Osteoblast (primary cell): ENCODE data around the gene RAB3C. TPM values are rescaled to one million over a fixed set of nuclear protein-coding genes. Genes with fewer than 3 reads are reported as not detected.

Source experiments
- DNase-seq: peaks from one replicate; pipeline ENCODE4 v3.0.0; 2011; ENCODE audit warnings: low spot score, mixed read lengths; ENCODE audit not compliant: insufficient read length; ENCODE audit errors: missing footprints
- H2AFZ ChIP-seq: 2 replicates; pipeline ENCODE4 v1.6.0; 2011; ENCODE audit warnings: mild to moderate bottlenecking, low read length
- H3K27ac ChIP-seq: 2 replicates; pipeline ENCODE4 v1.5.1; 2011; ENCODE audit warnings: mild to moderate bottlenecking, low read depth, low read length, moderate library complexity
- H3K27me3 ChIP-seq: 2 replicates; pipeline ENCODE4 v1.6.0; 2012; ENCODE audit warnings: mild to moderate bottlenecking, control low read depth, inconsistent platforms, low read length, moderate library complexity; ENCODE audit not compliant: insufficient read depth
- H3K36me3 ChIP-seq: 2 replicates; pipeline ENCODE4 v1.5.1; 2011; ENCODE audit warnings: mild to moderate bottlenecking, low read length, control low read depth, moderate library complexity; ENCODE audit not compliant: insufficient read depth
- H3K4me1 ChIP-seq: 2 replicates; pipeline ENCODE4 v1.5.1; 2011; ENCODE audit warnings: mild to moderate bottlenecking, low read length, control low read depth, moderate library complexity; ENCODE audit not compliant: insufficient read depth
- H3K4me2 ChIP-seq: 2 replicates; pipeline ENCODE4 v1.6.0; 2011; ENCODE audit warnings: mild to moderate bottlenecking, low read length; ENCODE audit not compliant: insufficient read depth
- H3K4me3 ChIP-seq: fragments of 200-600 bp; sonication (generic); 3 replicates; pipeline ENCODE4 v1.5.1; 2012; ENCODE audit warnings: mild to moderate bottlenecking, low read length, inconsistent platforms; ENCODE audit not compliant: insufficient read depth
- H3K79me2 ChIP-seq: 2 replicates; pipeline ENCODE4 v1.6.0; 2012; ENCODE audit warnings: mild to moderate bottlenecking, low read length, control low read depth, inconsistent platforms; ENCODE audit not compliant: insufficient read depth
- H3K9me3 ChIP-seq: 2 replicates; pipeline ENCODE4 v1.5.1; 2011; ENCODE audit warnings: low read depth, low read length, control low read depth
- H4K20me1 ChIP-seq: 2 replicates; pipeline ENCODE4 v1.6.0; 2012; ENCODE audit warnings: mild to moderate bottlenecking, low read length, control low read depth; ENCODE audit not compliant: insufficient read depth
- total RNA-seq: library from RNA; depleted of rRNA; stranded (reverse); fragments of >200 nt; gene quantifications from 2 replicates; pipeline ENCODE4 v1.2.3, GENCODE V29; 2012
- TF ChIP-seq, protein P1 (sequence below): IDR thresholded peaks from 2 replicates; pipeline ENCODE4 v1.5.1; 2011; ENCODE audit warnings: mild to moderate bottlenecking, low read depth, low read length, moderate library complexity; ENCODE audit errors: extremely low read depth

Gene RAB3C
- total RNA-seq, 1 donor, result not detected

DNA sequence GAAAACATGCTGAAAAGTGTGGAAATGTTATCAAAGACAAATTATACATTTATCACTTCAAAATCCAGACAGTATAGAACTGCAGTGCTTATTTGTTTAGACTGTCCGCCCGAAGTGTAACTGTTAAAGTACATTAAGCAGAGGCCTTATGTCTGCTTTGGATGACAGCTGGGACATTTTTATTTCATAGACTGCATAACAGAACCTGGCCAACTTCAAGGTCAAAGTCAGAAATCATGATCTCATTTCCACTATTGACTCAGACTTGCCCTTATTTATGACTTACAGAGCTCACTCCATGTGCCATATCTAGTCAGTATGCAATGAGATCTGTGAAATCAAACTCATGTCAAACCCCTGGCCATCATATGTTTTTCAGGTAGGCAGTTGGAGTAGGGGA lies 87.7 kb downstream of the RAB3C start:
- Histone ChIP-seq H3K36me3 (no peaks in the 10 kb centered on the region), H2AFZ (no peak overlapping the region), H3K27ac (no peak overlapping the region), H3K4me1 (no peaks in the 10 kb centered on the region), H4K20me1 (no peaks in the 10 kb centered on the region), H3K4me3 (no peak overlapping the region), H3K4me2 (no peak overlapping the region), H3K9me3 (no peaks in the 10 kb centered on the region), H3K79me2 (no peaks in the 10 kb centered on the region), H3K27me3 (no peaks in the 10 kb centered on the region)
- DNase-seq, result no peak
- TF ChIP-seq, protein P1, sequence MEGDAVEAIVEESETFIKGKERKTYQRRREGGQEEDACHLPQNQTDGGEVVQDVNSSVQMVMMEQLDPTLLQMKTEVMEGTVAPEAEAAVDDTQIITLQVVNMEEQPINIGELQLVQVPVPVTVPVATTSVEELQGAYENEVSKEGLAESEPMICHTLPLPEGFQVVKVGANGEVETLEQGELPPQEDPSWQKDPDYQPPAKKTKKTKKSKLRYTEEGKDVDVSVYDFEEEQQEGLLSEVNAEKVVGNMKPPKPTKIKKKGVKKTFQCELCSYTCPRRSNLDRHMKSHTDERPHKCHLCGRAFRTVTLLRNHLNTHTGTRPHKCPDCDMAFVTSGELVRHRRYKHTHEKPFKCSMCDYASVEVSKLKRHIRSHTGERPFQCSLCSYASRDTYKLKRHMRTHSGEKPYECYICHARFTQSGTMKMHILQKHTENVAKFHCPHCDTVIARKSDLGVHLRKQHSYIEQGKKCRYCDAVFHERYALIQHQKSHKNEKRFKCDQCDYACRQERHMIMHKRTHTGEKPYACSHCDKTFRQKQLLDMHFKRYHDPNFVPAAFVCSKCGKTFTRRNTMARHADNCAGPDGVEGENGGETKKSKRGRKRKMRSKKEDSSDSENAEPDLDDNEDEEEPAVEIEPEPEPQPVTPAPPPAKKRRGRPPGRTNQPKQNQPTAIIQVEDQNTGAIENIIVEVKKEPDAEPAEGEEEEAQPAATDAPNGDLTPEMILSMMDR, result no peak

DNA sequence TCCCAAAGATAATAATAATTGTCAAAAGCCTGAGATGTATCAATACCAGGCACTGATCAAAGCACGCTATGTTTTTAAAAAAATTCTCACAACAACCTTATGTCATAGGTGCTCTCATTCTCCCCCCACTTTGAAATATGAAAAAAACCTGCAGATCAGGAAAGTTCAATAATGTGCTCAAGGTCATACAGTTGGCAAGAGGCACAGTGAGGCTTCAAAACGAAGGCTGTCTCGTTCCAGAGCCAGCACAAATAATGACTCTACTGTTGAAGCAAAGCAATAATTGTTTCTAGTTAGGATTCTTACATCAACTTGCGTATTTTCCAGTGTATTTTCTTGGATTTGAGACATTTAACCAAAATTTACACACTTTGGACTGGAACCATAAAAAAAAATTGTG lies 88.3 kb downstream of the RAB3C start:
- DNase-seq, result no peak
- H3K4me3 ChIP-seq, result no peak overlapping the region
- TF ChIP-seq, protein P1, result no peak

DNA sequence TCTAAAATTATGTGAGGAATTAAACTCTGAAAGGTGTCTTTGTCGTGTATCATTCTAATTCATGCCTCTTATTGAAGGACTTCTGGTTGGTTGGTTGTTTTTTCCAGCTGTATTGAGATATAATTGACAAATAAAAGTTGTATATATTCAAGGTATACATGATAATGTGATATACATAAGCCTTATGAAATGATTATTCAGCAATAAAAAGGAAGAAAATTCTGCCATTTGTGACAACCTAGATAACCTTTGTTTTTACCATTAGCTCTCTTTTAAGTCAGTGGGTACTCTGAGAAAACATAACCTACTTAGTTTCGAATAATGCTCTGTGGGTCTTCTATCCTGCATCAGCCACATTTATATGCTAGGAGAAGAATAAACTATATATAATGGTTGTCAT lies 89.6 kb downstream of the RAB3C start:
- no peak for DNase-seq
- H3K27me3 ChIP-seq, result no peaks in the 10 kb centered on the region
- H3K9me3 ChIP-seq, result no peaks in the 10 kb centered on the region
- no peaks in the 10 kb centered on the region for H4K20me1 ChIP-seq
- no peak overlapping the region for H3K27ac ChIP-seq
- TF ChIP-seq, protein P1, result no peak
- no peaks in the 10 kb centered on the region for H3K4me1 ChIP-seq
- H3K4me3 ChIP-seq, result no peak overlapping the region
- no peaks in the 10 kb centered on the region for H3K79me2 ChIP-seq
- no peaks in the 10 kb centered on the region for H3K36me3 ChIP-seq
- H2AFZ ChIP-seq, result no peak overlapping the region
- H3K4me2 ChIP-seq, result no peak overlapping the region

More for the DNA sequence above, 88.3 kb downstream of the RAB3C start:
- H3K36me3 ChIP-seq, result no peaks in the 10 kb centered on the region
- no peaks in the 10 kb centered on the region for H3K4me1 ChIP-seq
- no peak overlapping the region for H3K27ac ChIP-seq
- H3K4me2 ChIP-seq, result no peak overlapping the region
- H3K9me3 ChIP-seq, result no peaks in the 10 kb centered on the region
- no peaks in the 10 kb centered on the region for H3K27me3 ChIP-seq
- H4K20me1 ChIP-seq, result no peaks in the 10 kb centered on the region
- no peak overlapping the region for H2AFZ ChIP-seq
- H3K79me2 ChIP-seq, result no peaks in the 10 kb centered on the region

DNA sequence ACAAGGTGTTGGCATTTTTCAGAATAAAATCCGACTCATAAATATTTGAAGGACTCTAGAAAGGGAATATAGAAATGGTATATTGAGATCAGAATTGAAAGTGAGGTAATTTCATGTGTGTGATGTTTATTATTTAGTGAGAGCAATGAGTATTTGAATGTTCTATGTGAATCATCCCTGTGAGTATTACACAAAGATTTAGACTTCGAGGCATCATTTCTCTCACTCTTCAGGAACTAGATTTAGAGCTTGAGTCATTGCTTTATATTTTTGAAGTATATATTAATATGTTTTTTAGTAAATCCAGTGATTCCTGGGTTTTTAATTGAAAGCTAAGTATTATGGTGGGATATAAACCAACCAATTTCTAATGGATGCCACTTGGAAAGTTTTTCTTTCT lies 91.2 kb downstream of the RAB3C start:
- no peaks in the 10 kb centered on the region for H3K36me3 ChIP-seq

More for the DNA sequence above, 91.2 kb downstream of the RAB3C start:
- H3K27me3 ChIP-seq, result no peaks in the 10 kb centered on the region
- H3K27ac ChIP-seq, result no peak overlapping the region
- H3K9me3 ChIP-seq, result no peaks in the 10 kb centered on the region
- no peaks in the 10 kb centered on the region for H3K79me2 ChIP-seq
- TF ChIP-seq, protein P1, result no peak
- DNase-seq, result no peak
- H4K20me1 ChIP-seq, result no peaks in the 10 kb centered on the region
- no peaks in the 10 kb centered on the region for H3K4me1 ChIP-seq
- no peak overlapping the region for H2AFZ ChIP-seq
- H3K4me3 ChIP-seq, result no peak overlapping the region
- no peak overlapping the region for H3K4me2 ChIP-seq
